Esophagus muscularis mucosa (tissue), 3 donors: ENCODE data around the gene CCL8.

ENCODE experiments used
- CTCF ChIP-seq, 3 experiments: fragments of 200-600 bp in 2 of 3; fragments of 450-650 bp in 1 of 3; sonication (generic) in 2 of 3; IDR thresholded peaks; one replicate each; pipeline ENCODE4 v1.5.1; 2017 to 2019; ENCODE audit warnings: antibody characterized with exemption in 3 of 3, mild to moderate bottlenecking in 2 of 3, moderate library complexity in 1 of 3
- POLR2A ChIP-seq: fragments of 450-650 bp; IDR thresholded peaks from one replicate; pipeline ENCODE4 v1.6.1; 2017; ENCODE audit warnings: antibody characterized with exemption, moderate library complexity, mild to moderate bottlenecking, low read depth
- POLR2AphosphoS5 ChIP-seq, 2 donors: sonication (generic); formaldehyde crosslinking; IDR thresholded peaks; one replicate each; pipeline ENCODE4 v1.6.1; 2017; ENCODE audit warnings: antibody characterized with exemption in 2 of 2

- no peak for TF ChIP-seq CTCF (IDR thresholded peaks at IDR 0.05)
- TF ChIP-seq POLR2AphosphoS5 (IDR thresholded peaks at IDR 0.05) = no peak
- no peak for TF ChIP-seq POLR2A
Observed at GRCh38 chr17:34321964-34322363, 2.7 kb downstream of the CCL8 start.
